IMR-90 (cell line): Measurements from ENCODE around the gene NLRC5. TPM values are rescaled to one million over a fixed set of nuclear protein-coding genes. Genes with fewer than 3 reads are reported as not detected.

Experiments
- ATAC-seq: fragments of 200-7000 bp; cut with Tn5 transposase; 2 replicates; pipeline ENCODE4 v1.9.1; 2020; ENCODE audit warnings: low read depth, mild to moderate bottlenecking, moderate library complexity
- BruUV-seq: library from RNA; stranded (reverse); fragments of 400-500 nt; replicated peaks from 2 replicates; lab custom pipeline; 2021; lab: Mats Ljungman, UMichigan
- CTCF ChIA-PET: fragments of 300-600 bp; formaldehyde crosslinking; extraction: SDS; loops from one replicate; lab custom pipeline; 2021; ENCODE audit warnings: antibody characterized with exemption; lab: Yijun Ruan, JAX
- POLR2A ChIA-PET: fragments of 300-600 bp; sonication (Branson Sonifier 250); formaldehyde crosslinking; loops from one replicate; lab custom pipeline; 2022; ENCODE audit warnings: antibody characterized with exemption; ENCODE audit not compliant: unreplicated experiment; lab: Charles Lee
- DNase-seq: peaks from one replicate; pipeline ENCODE4 v3.0.0; 2013
- H2AFZ ChIP-seq: replicated peaks from 2 replicates; pipeline ENCODE3; 2013; ENCODE audit warnings: low read length, mild to moderate bottlenecking; ENCODE audit not compliant: poor library complexity
- H2AK5ac ChIP-seq: 2 replicates; pipeline ENCODE4 v1.6.1; 2013; ENCODE audit warnings: low read depth, low read length, inconsistent platforms
- H2AK9ac ChIP-seq: replicated peaks from 2 replicates; pipeline ENCODE3; 2013; ENCODE audit warnings: mild to moderate bottlenecking, low read depth, low read length, moderate library complexity; ENCODE audit not compliant: poor library complexity
- H2BK120ac ChIP-seq: 2 replicates; pipeline ENCODE4 v1.6.1; 2013; ENCODE audit warnings: low read depth, low read length, inconsistent platforms
- H2BK15ac ChIP-seq: 3 replicates; pipeline ENCODE4 v1.6.1; 2013; ENCODE audit warnings: low read depth, low read length, inconsistent platforms
- H2BK20ac ChIP-seq: 2 replicates; pipeline ENCODE4 v1.6.1; 2013; ENCODE audit warnings: low read depth, mild to moderate bottlenecking, inconsistent platforms, low read length, moderate library complexity
- H2BK5ac ChIP-seq: 2 replicates; pipeline ENCODE4 v1.6.1; 2013; ENCODE audit warnings: mild to moderate bottlenecking, low read depth, low read length, inconsistent platforms; ENCODE audit not compliant: poor library complexity, severe bottlenecking
- H3K14ac ChIP-seq: replicated peaks from 2 replicates; pipeline ENCODE4 v1.6.1; 2013; ENCODE audit warnings: low read depth, low read length, inconsistent platforms
- H3K18ac ChIP-seq: 2 replicates; pipeline ENCODE4 v1.6.1; 2013; ENCODE audit warnings: low read depth, low read length, control low read depth
- H3K23ac ChIP-seq: 2 replicates; pipeline ENCODE4 v1.6.1; 2013; ENCODE audit warnings: low read depth, low read length, inconsistent platforms
- H3K27ac ChIP-seq: 2 replicates; pipeline ENCODE4 v1.5.1; 2013; ENCODE audit warnings: mild to moderate bottlenecking, control low read depth, low read length; ENCODE audit not compliant: insufficient read depth
- H3K27me3 ChIP-seq: 2 replicates; pipeline ENCODE4 v1.6.1; 2013; ENCODE audit warnings: low read length; ENCODE audit not compliant: control insufficient read depth, insufficient read depth
- H3K36me3 ChIP-seq: 2 replicates; pipeline ENCODE4 v1.6.1; 2013; ENCODE audit warnings: low read length, mixed read lengths; ENCODE audit not compliant: control insufficient read depth, insufficient read depth
- H3K4ac ChIP-seq: 2 replicates; pipeline ENCODE4 v1.6.1; 2013; ENCODE audit warnings: low read depth, low read length, inconsistent platforms
- H3K4me1 ChIP-seq: 2 replicates; pipeline ENCODE4 v1.6.1; 2013; ENCODE audit warnings: low read length, mixed read lengths; ENCODE audit not compliant: control insufficient read depth, insufficient read depth
- H3K4me2 ChIP-seq: 2 replicates; pipeline ENCODE4 v1.6.1; 2013; ENCODE audit warnings: low read depth, mild to moderate bottlenecking, control low read depth, low read length, moderate library complexity
- H3K4me3 ChIP-seq: 2 replicates; pipeline ENCODE4 v1.5.1; 2013; ENCODE audit warnings: low read depth, mild to moderate bottlenecking, control low read depth, low read length, moderate library complexity; ENCODE audit not compliant: insufficient read depth
- H3K56ac ChIP-seq: 2 replicates; pipeline ENCODE4 v1.6.1; 2013; ENCODE audit warnings: low read length, inconsistent platforms; ENCODE audit not compliant: insufficient read depth; ENCODE audit errors: extremely low read depth
- H3K79me1 ChIP-seq, 2 experiments: 2 replicates each; pipeline ENCODE4 v1.6.1; 2013; ENCODE audit warnings: low read length in 2 of 2, inconsistent platforms in 1 of 2, low read depth in 1 of 2
- H3K9ac ChIP-seq: 2 replicates; pipeline ENCODE4 v1.6.1; 2013; ENCODE audit warnings: low read depth, low read length, control low read depth
- H3K9me1 ChIP-seq: 2 replicates; pipeline ENCODE4 v1.6.1; 2013; ENCODE audit warnings: low read length, inconsistent platforms; ENCODE audit not compliant: insufficient read depth
- H3K9me3 ChIP-seq: 2 replicates; pipeline ENCODE4 v1.6.1; 2013; ENCODE audit warnings: low read length; ENCODE audit not compliant: control insufficient read depth, insufficient read depth
- H4K20me1 ChIP-seq: 2 replicates; pipeline ENCODE4 v1.6.1; 2013; ENCODE audit warnings: low read length, inconsistent platforms; ENCODE audit not compliant: insufficient read depth
- H4K5ac ChIP-seq: 2 replicates; pipeline ENCODE4 v1.6.1; 2013; ENCODE audit warnings: mild to moderate bottlenecking, low read depth, low read length, control low read depth
- H4K8ac ChIP-seq, 2 experiments: 2 replicates each; pipeline ENCODE4 v1.6.1; 2013; ENCODE audit warnings: low read depth in 2 of 2, low read length in 2 of 2, control low read depth in 1 of 2, inconsistent platforms in 1 of 2
- H4K91ac ChIP-seq: 2 replicates; pipeline ENCODE4 v1.6.1; 2013; ENCODE audit warnings: low read depth, low read length, inconsistent platforms; ENCODE audit not compliant: insufficient read depth
- BHLHE40 ChIP-seq: fragments of 150-350 bp; IDR thresholded peaks from 2 replicates; pipeline ENCODE4 v1.6.1; 2016; ENCODE audit warnings: mild to moderate bottlenecking, low read depth, low read length
- CEBPB ChIP-seq: IDR thresholded peaks from 2 replicates; pipeline ENCODE4 v1.6.1; 2012; ENCODE audit warnings: low read depth, low read length, improper control_type of control experiment
- CHD1 ChIP-seq: IDR thresholded peaks from 2 replicates; pipeline ENCODE4 v1.6.1; 2012; ENCODE audit warnings: low read depth, low read length, improper control_type of control experiment
- CTCF ChIP-seq: conservative IDR thresholded peaks from 2 replicates; pipeline ENCODE4 v1.5.1; 2012; ENCODE audit warnings: mild to moderate bottlenecking, low read depth, low read length, improper control_type of control experiment
- ELK1 ChIP-seq: fragments of 150-350 bp; IDR thresholded peaks from 2 replicates; pipeline ENCODE4 v1.6.1; 2016; ENCODE audit warnings: low read depth, mild to moderate bottlenecking, low read length, moderate library complexity, borderline replicate concordance
- FOS ChIP-seq: fragments of 150-350 bp; IDR thresholded peaks from 2 replicates; pipeline ENCODE4 v1.6.1; 2016; ENCODE audit warnings: low read depth, low read length
- MAZ ChIP-seq: IDR thresholded peaks from 2 replicates; pipeline ENCODE4 v1.6.1; 2012; ENCODE audit warnings: low read depth, mild to moderate bottlenecking, low read length, improper control_type of control experiment, moderate library complexity, borderline replicate concordance
- MXI1 ChIP-seq: IDR thresholded peaks from 2 replicates; pipeline ENCODE4 v1.6.1; 2012; ENCODE audit warnings: low read depth, mild to moderate bottlenecking, low read length, moderate library complexity, borderline replicate concordance
- NFE2L2 ChIP-seq: fragments of 150-350 bp; IDR thresholded peaks from 2 replicates; pipeline ENCODE4 v1.6.1; 2016; ENCODE audit warnings: low read depth, mild to moderate bottlenecking, low read length
- POLR2A ChIP-seq: IDR thresholded peaks from 2 replicates; pipeline ENCODE4 v1.6.1; 2012; ENCODE audit warnings: mild to moderate bottlenecking, low read depth, low read length
- RAD21 ChIP-seq: IDR thresholded peaks from 2 replicates; pipeline ENCODE4 v1.6.1; 2012; ENCODE audit warnings: low read length, improper control_type of control experiment
- RCOR1 ChIP-seq: IDR thresholded peaks from 2 replicates; pipeline ENCODE4 v1.6.1; 2012; ENCODE audit warnings: mild to moderate bottlenecking, low read length, improper control_type of control experiment; ENCODE audit not compliant: insufficient replicate concordance
- RFX5 ChIP-seq: IDR thresholded peaks from 2 replicates; pipeline ENCODE4 v1.8.0; 2012; ENCODE audit warnings: low read depth, mild to moderate bottlenecking, low read length, moderate library complexity
- SMC3 ChIP-seq: fragments of 150-350 bp; IDR thresholded peaks from 2 replicates; pipeline ENCODE4 v1.6.1; 2016; ENCODE audit warnings: low read depth, mild to moderate bottlenecking, antibody characterized with exemption, low read length, moderate library complexity
- USF2 ChIP-seq: fragments of 150-350 bp; IDR thresholded peaks from 2 replicates; pipeline ENCODE4 v1.6.1; 2017; ENCODE audit warnings: mild to moderate bottlenecking, antibody characterized with exemption, low read length, low read depth
- WGBS, 2 experiments: methylation state at CpG; one replicate each; pipeline versions ENCODE4 v1.1.5 to v1.1.7; 2013; ENCODE audit warnings: missing lambda C conversion rate in 2 of 2; ENCODE audit not compliant: insufficient read length in 1 of 2; ENCODE audit errors: extremely low coverage in 2 of 2; 5-methylcytosine and 5-hydroxymethylcytosine counted together
- dilution Hi-C: fragments of 300-500 bp; cut with HindIII; formaldehyde crosslinking; loops from one replicate; pipeline ENCODE4 v1.14.3; 2018; ENCODE audit warnings: low sequenced_read_pairs; ENCODE audit not compliant: unreplicated experiment
- in situ Hi-C: fragments of 300-500 bp; cut with MboI; formaldehyde crosslinking; loops from 3 replicates; pipeline ENCODE4 v1.14.3; 2019; ENCODE audit warnings: low sequenced_read_pairs, inconsistent platforms, mixed read lengths
- intact Hi-C: fragments of 100-400 bp; cut with micrococcal nuclease; formaldehyde crosslinking; loops from 2 replicates; pipeline ENCODE4 v1.10.0; 2022
- polyA plus RNA-seq, 3 experiments: library from polyadenylated mRNA; depleted of rRNA; stranded (reverse); fragments of >200 nt; gene quantifications; 2 replicates each; pipeline ENCODE4 v1.2.3, GENCODE V29; 2012; ENCODE audit warnings: low replicate concordance in 1 of 3
- total RNA-seq: library from RNA; depleted of rRNA; stranded (reverse); fragments of >200 nt; gene quantifications from 2 replicates; pipeline ENCODE4 v1.2.3, GENCODE V29; 2012

The NLRC5 gene
- total and polyA plus RNA-seq, 2 of the 4 experiments (the other 2 are of a cell fraction) = 9.1 to 14.9 TPM

GRCh38 chr16:56974549-56975300 lies 14.6 kb upstream of the NLRC5 start:
- DNase-seq (no peak), ATAC-seq (no peak)
- Histone ChIP-seq H4K5ac (no peak overlapping the region), H2AFZ (no peak overlapping the region), H3K4me3 (no peak overlapping the region), H2BK15ac (no peak overlapping the region), H3K23ac (no peak overlapping the region), H3K27ac (no peak overlapping the region), H3K9me1 (no peaks in the 10 kb centered on the region; the same call in 1 of the 2 replicates), H4K91ac (no peak overlapping the region), H3K4me2 (no peak overlapping the region), H2AK5ac (no peak overlapping the region; the same call in 1 of the 2 replicates), H4K8ac (no peak overlapping the region), H3K36me3 (no peaks in the 10 kb centered on the region), H2BK5ac (no peak overlapping the region), H2BK20ac (no peak overlapping the region), H3K56ac (no peak overlapping the region), H2BK120ac (no peak overlapping the region), H3K9ac (no peak overlapping the region), H4K20me1 (no peaks in the 10 kb centered on the region), H3K27me3 (peaks cover 5% of the 10 kb centered on the region; the same call in 1 of the 2 replicates), H3K18ac (no peak overlapping the region), H3K79me1 (no peaks in the 10 kb centered on the region), H3K4me1 (peaks cover 2% of the 10 kb centered on the region; the same call in 1 of the 2 replicates), H2AK9ac (no peak overlapping the region), H3K4ac (no peak overlapping the region), H3K9me3 (no peaks in the 10 kb centered on the region), H3K14ac (no peak overlapping the region)
- 100% methylated on average over 1 of the region's 9 CpGs; no CpG with 5 or more reads in 1 of the 2 experiments for WGBS, 2 experiments
- intact Hi-C loops (no loop called here), dilution Hi-C loops (no loop called here), in situ Hi-C loops (no loop called here)
- POLR2A ChIA-PET = no interaction called here
- CTCF ChIA-PET = no interaction called here
- BruUV-seq = no TSS peak
- TF ChIP-seq CEBPB = no peak
- TF ChIP-seq MXI1 = no peak
- TF ChIP-seq USF2 = no peak
- TF ChIP-seq CTCF = no peak
- no peak for TF ChIP-seq RAD21
- TF ChIP-seq SMC3 = no peak
- TF ChIP-seq NFE2L2 = no peak
- TF ChIP-seq POLR2A = no peak
- TF ChIP-seq CHD1 = no peak
- no peak for TF ChIP-seq ELK1
- TF ChIP-seq FOS = no peak
- no peak for TF ChIP-seq RFX5
- TF ChIP-seq BHLHE40 = no peak
- no peak for TF ChIP-seq RCOR1
- no peak for TF ChIP-seq MAZ
